ENCODE measurements around the gene POLR2B. TPM values are rescaled to one million over a fixed set of nuclear protein-coding genes. Genes with fewer than 3 reads are reported as not detected.

The POLR2B gene
- total RNA-seq, 2 experiments from 2014 or later: 119 TPM

DNA sequence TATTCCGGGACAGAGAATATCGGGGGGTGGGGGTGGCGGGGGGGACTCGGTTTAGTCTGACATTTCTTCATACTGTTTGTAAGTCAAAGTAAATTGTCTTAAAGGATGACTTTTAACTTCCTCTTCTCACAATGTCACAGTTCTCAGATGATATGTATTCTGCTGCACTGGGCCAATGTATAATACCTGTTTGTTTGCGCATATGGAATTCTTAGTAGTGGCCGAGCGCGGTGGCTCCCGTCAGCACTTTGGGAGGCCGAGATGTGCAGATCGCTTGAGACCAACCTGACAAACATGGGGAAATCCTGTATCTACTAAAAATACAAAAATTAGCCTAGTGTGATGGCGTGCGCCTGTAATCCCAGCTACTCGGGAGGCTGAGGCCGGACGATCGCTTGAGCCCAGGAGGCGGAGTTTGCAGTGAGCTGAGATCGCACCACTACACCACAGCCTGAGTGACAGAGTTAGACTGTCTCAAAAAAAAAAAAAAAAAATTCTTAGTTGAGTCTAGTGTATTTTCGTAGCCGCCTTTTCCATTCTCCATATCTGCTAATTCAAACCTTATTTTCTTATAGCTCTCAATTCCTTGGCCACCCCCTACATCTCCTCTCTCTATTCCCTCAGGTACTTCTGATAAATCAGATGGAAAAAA, 851 bp downstream of the POLR2B start:
- intact Hi-C loops (cut with micrococcal nuclease): loop anchor here (5.0 kb wide), 1 partner anchor 72 kb away; the partner anchor contains the start of gene REST
- H3K4me3 Mint-ChIP-seq: peak overlapping the region; percentile 96
- H3K27ac Mint-ChIP-seq: peak overlapping the region; percentile 99
- POLR2A ChIA-PET: interaction anchor here (1.0 to 6.2 kb wide), 7 partner anchors 10 to 544 kb away, joined by 3 to 76 read pairs (median 5); partner anchors contain the start of genes PAICS, PPAT and REST
- TF ChIP-seq, protein P1, sequence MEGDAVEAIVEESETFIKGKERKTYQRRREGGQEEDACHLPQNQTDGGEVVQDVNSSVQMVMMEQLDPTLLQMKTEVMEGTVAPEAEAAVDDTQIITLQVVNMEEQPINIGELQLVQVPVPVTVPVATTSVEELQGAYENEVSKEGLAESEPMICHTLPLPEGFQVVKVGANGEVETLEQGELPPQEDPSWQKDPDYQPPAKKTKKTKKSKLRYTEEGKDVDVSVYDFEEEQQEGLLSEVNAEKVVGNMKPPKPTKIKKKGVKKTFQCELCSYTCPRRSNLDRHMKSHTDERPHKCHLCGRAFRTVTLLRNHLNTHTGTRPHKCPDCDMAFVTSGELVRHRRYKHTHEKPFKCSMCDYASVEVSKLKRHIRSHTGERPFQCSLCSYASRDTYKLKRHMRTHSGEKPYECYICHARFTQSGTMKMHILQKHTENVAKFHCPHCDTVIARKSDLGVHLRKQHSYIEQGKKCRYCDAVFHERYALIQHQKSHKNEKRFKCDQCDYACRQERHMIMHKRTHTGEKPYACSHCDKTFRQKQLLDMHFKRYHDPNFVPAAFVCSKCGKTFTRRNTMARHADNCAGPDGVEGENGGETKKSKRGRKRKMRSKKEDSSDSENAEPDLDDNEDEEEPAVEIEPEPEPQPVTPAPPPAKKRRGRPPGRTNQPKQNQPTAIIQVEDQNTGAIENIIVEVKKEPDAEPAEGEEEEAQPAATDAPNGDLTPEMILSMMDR (IDR thresholded peaks at IDR 0.05): no peak
- no peaks in the 10 kb centered on the region for H3K27me3 Mint-ChIP-seq
- peaks cover 40% of the 10 kb centered on the region for H3K4me1 Mint-ChIP-seq (ENCODE audit: low read depth)
- DNase-seq (peak; percentile 80), ATAC-seq (peak; percentile 12)
- H3K9me3 Mint-ChIP-seq: no peaks in the 10 kb centered on the region
- peaks cover 62% of the 10 kb centered on the region for H3K36me3 Mint-ChIP-seq (ENCODE audit: low read depth)
- CTCF ChIA-PET: interaction anchor here (0.8 to 1.9 kb wide), 3 partner anchors 9 to 143 kb away, joined by 4 to 8 read pairs (median 4); no protein-coding TSS in a partner anchor

DNA sequence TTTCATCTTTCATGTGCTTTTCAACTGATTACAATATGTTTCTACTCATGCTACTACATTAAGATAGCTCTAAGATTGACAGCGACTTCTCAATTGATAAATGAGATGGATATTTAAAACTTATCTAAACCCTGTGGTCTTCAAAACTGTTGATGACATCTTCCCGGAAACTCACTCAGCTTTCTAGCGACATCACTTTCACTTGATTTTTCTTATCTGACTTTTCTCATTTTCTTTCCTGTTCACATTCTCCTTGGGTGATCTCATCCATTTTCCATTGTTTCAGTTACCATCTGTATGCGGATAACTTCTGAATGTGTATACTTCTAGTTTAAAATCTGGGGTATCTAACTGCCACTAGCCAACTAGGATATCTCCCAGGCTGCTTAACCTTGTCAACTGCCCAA, 3.1 kb downstream of the POLR2B start:
- H3K36me3 Mint-ChIP-seq (ENCODE audit: low read depth): peaks cover 57% of the 10 kb centered on the region
- ChIA-PET CTCF (interaction anchor here (1.0 kb wide), 1 partner anchor 9 kb away, joined by 3 read pairs; no protein-coding TSS in a partner anchor), POLR2A (interaction anchor here (0.9 to 6.2 kb wide), 4 partner anchors 9 to 223 kb away, joined by 3 to 76 read pairs (median 5); partner anchors contain the start of gene REST)
- TF ChIP-seq, protein P1 (IDR thresholded peaks at IDR 0.05): no peak
- no peaks in the 10 kb centered on the region for H3K9me3 Mint-ChIP-seq
- intact Hi-C loops (cut with micrococcal nuclease): no loop called here
- H3K27ac Mint-ChIP-seq: peak overlapping the region; percentile 84
- no peaks in the 10 kb centered on the region for H3K27me3 Mint-ChIP-seq
- H3K4me1 Mint-ChIP-seq (ENCODE audit: low read depth): peaks cover 47% of the 10 kb centered on the region
- H3K4me3 Mint-ChIP-seq: peak overlapping the region; percentile 96
- ATAC-seq: no peak
- DNase-seq: no peak

GRCh38 chr4:56986192-56986591, 7.5 kb downstream of the POLR2B start:
- intact Hi-C loops (cut with micrococcal nuclease): no loop called here
- DNase-seq (no peak), ATAC-seq (no peak)
- Mint-ChIP-seq H3K27ac (no peak overlapping the region), H3K4me1 (ENCODE audit: low read depth) (peaks cover 59% of the 10 kb centered on the region), H3K27me3 (no peaks in the 10 kb centered on the region), H3K36me3 (ENCODE audit: low read depth) (peaks cover 65% of the 10 kb centered on the region), H3K4me3 (no peak overlapping the region), H3K9me3 (no peaks in the 10 kb centered on the region)
- ChIA-PET CTCF (no interaction called here), POLR2A (no interaction called here)
- TF ChIP-seq, protein P1 (IDR thresholded peaks at IDR 0.05): no peak

DNA sequence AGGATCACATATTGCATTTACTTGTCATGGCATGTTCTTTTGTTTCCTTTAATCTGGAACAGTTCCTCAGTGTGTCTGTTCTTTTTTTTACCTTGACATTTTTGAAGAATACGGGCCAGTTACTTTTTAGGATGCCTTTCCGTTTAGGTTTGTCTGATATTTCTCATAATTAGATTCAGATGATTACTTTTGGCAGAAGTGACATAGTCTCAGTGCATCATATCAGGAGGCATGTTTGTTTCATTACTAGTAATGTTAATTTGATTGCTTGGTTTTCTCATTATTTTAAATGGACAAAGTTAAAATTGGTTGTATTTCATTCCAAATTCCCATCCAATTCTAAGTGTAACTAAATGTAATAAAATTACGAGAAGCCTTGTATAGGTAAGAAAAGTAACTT, 8.3 kb downstream of the POLR2B start:
- Mint-ChIP-seq H3K9me3 (no peaks in the 10 kb centered on the region), H3K36me3 (ENCODE audit: low read depth) (peaks cover 65% of the 10 kb centered on the region), H3K27me3 (no peaks in the 10 kb centered on the region), H3K4me1 (ENCODE audit: low read depth) (peaks cover 59% of the 10 kb centered on the region), H3K27ac (peak overlapping the region; percentile 55), H3K4me3 (no peak overlapping the region)
- DNase-seq (no peak), ATAC-seq (no peak)
- intact Hi-C loops (cut with micrococcal nuclease): no loop called here
- ChIA-PET CTCF (no interaction called here), POLR2A (interaction anchor here (1.5 to 7.6 kb wide), 2 partner anchors 8 to 26 kb away, joined by 4 to 64 read pairs; partner anchors contain the start of genes NOA1 and POLR2B)
- TF ChIP-seq, protein P1 (IDR thresholded peaks at IDR 0.05): no peak
